Measurements from ENCODE around the gene PLCG2. TPM values are rescaled to one million over a fixed set of nuclear protein-coding genes. Genes with fewer than 3 reads are reported as not detected.
"Not testable (repeated sequence)": the region's sequence is repeated elsewhere in the genome, so short reads cannot be mapped to it uniquely, and the experiment has no call there.

PLCG2 gene
- polyA plus RNA-seq, 1 donor from 2014 or later, result 123 TPM

GRCh38 chr16:81932668-81933067 lies 153.6 kb downstream of the PLCG2 start:
- peak overlapping the region in 2 of 3 donors; percentile 35 to 68 for H3K27ac Mint-ChIP-seq

DNA sequence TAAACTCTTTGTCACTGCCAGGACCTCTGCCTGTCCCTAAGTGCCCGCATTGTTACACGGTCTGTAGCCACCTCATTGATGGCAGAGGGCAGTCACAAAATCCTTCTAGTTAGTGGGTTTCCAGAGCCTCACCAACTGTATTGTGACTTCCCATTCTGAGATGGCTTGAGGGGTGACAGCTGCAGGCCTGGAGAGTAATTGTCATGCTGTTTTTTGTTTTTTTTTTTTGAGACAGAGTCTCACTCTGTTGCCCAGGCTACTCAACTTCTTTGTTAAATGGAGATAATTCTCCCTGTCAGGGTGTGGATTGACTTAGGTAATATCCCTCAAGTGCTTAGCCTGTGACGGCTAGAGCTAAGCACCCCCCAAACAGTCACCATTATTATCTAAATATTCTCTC lies 154.3 kb downstream of the PLCG2 start:
- peak overlapping the region in 1 of 3 donors; percentile 68 for H3K27ac Mint-ChIP-seq
- H3K4me3 Mint-ChIP-seq, result no peak overlapping the region
- peaks cover 4% of the 10 kb centered on the region for H3K36me3 Mint-ChIP-seq
- H3K27me3 Mint-ChIP-seq, result no peaks in the 10 kb centered on the region
- no peaks in the 10 kb centered on the region for H3K9me3 Mint-ChIP-seq
- H3K4me1 Mint-ChIP-seq, result no peaks in the 10 kb centered on the region

More at GRCh38 chr16:81932668-81933067, 153.6 kb downstream of the PLCG2 start:
- Mint-ChIP-seq H3K4me3 (peak overlapping the region in 1 of 4 donors; percentile 2), H3K36me3 (peaks cover 3% of the 10 kb centered on the region), H3K4me1 (no peaks in the 10 kb centered on the region), H3K27me3 (no peaks in the 10 kb centered on the region), H3K9me3 (no peaks in the 10 kb centered on the region)

GRCh38 chr16:81934711-81935110 lies 155.6 kb downstream of the PLCG2 start:
- not testable (repeated sequence) for H3K36me3 Mint-ChIP-seq, H3K9me3 Mint-ChIP-seq, H3K4me1 Mint-ChIP-seq, H3K4me3 Mint-ChIP-seq, H3K27me3 Mint-ChIP-seq
- H3K27ac Mint-ChIP-seq, result peak overlapping the region in 1 of 3 donors; percentile 28

DNA sequence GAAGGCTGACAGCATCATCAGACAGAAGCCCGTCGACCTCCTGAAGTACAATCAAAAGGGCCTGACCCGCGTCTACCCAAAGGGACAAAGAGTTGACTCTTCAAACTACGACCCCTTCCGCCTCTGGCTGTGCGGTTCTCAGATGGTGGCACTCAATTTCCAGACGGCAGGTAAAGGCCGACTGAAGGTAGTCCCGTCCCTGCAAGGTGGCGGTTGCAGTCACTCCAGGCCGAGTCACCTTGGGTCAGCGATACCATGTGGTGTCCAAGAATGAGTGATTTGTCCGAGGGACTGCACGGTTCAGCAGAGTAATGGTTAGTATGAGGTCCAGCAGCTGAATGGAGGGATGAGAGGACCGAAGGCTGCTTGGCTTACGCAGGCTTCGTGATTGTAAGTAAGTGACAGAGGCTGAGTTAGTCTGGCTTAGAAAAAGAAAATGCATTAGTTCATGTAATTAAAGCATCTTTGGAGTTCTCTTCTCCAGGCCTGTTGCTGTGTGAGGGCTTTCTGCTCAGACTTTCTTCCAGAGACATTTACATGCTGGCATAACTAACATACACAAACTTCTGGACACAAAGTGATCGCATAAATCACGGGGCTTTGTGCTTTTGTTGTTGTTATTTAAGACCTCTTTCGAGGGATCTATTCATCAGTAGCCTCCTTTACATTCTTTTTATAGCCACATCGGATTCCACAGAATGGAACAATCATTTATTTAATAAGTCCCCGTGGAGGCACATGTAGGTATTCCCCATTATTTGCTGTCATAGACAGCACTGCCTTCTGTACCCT lies 157.3 kb downstream of the PLCG2 start:
- no peaks in the 10 kb centered on the region for H3K9me3 Mint-ChIP-seq

GRCh38 chr16:81937305-81938038 lies 158.4 kb downstream of the PLCG2 start:
- Mint-ChIP-seq H3K27me3 (no peaks in the 10 kb centered on the region), H3K36me3 (peaks cover 10% of the 10 kb centered on the region), H3K4me1 (no peaks in the 10 kb centered on the region), H3K27ac (peak overlapping the region in 2 of 3 donors; percentile 50 to 73), H3K9me3 (no peaks in the 10 kb centered on the region), H3K4me3 (no peak overlapping the region)

More for the DNA sequence above, 157.3 kb downstream of the PLCG2 start:
- Mint-ChIP-seq H3K36me3 (peaks cover 4% of the 10 kb centered on the region), H3K27me3 (no peaks in the 10 kb centered on the region), H3K4me3 (no peak overlapping the region), H3K4me1 (no peaks in the 10 kb centered on the region), H3K27ac (peak overlapping the region in 2 of 3 donors; percentile 50 to 73)

GRCh38 chr16:81938326-81939163 lies 159.5 kb downstream of the PLCG2 start:
- H3K9me3 Mint-ChIP-seq, result no peaks in the 10 kb centered on the region
- no peaks in the 10 kb centered on the region for H3K4me1 Mint-ChIP-seq
- peaks cover 10% of the 10 kb centered on the region for H3K36me3 Mint-ChIP-seq
- no peak overlapping the region for H3K4me3 Mint-ChIP-seq
- peak overlapping the region in 1 of 3 donors; percentile 31 for H3K27ac Mint-ChIP-seq
- no peaks in the 10 kb centered on the region for H3K27me3 Mint-ChIP-seq

DNA sequence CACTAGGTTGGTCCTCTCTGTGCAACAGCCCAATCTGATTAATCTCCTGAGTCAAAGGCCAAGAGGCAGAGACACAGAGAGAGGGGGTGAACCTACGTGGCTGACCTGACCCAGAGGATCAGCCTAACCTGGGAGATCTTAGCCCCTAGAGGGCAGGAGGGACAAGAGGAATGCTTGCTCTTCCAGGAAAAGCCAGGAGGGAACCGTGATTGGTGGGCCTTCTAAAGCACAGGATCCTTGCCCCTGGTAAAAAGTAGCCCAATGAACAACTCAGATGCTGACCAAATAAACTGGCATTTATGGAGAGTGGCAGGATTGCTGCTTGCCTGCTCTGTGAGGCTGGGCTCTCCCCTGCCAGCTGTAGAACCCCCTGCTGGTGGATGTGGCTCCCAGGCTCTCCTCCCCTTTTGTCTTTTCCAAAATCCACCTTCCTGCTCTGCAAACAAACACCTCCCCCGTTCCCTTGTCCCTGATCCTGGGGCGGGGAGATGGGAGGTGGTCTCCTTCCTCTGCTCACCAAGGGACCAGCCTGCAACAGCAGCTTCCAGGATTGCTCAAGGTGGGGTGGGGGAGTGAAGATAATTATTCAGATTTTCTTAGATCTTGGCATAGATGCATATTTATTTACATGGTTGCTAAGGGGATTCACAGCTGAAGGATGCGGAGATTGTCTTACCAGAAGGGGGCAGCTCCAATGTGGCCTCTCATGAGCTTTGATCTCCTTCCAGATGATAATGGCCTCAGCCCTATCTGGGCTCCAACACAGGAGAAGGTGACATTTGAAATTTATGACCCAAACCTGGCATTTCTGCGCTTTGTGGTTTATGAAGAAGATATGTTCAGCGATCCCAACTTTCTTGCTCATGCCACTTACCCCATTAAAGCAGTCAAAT lies 160.3 kb downstream of the PLCG2 start:
- H3K4me1 Mint-ChIP-seq, result no peaks in the 10 kb centered on the region
- no peaks in the 10 kb centered on the region for H3K9me3 Mint-ChIP-seq
- H3K4me3 Mint-ChIP-seq, result peak overlapping the region in 1 of 4 donors; percentile 43
- no peaks in the 10 kb centered on the region for H3K27me3 Mint-ChIP-seq
- H3K36me3 Mint-ChIP-seq, result peaks cover 10% of the 10 kb centered on the region
- H3K27ac Mint-ChIP-seq, result peak overlapping the region; percentile 71 to 84 (median 81)

DNA sequence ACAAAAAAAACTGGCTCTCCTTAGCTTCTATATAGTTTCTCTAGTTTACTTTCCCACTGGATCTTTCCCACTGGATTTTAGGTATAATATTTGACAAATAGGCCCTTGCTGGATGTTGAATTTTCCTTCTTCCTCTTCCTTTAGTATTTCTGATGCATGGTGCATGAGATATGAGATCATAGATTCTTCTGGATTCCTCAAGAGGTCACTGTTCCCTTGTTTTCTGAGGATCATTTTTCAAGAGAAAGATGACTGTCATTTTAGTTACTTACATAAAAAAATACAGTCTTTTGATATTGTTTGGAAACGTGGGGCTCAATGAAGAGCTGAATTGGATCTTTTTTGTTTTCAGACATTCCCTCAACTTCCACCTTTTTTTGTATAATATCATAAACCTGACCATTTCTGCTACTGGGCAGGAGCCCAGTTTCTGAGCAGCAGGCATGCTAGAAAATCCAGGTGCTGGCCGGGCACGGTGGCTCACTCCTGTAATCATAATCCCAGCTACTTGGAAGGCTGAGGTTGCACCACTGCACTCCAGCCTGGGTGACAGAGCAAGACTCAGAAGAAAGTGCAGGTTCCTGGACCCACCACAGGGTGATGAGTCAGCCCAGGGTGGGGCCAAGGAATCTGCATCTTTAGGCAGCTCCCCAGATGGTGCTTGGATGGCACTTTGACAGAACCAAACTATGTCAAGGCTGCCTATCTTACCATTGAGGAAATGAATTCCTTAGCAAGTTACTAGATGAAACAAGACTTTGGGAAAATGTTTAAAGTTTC lies 161.9 kb downstream of the PLCG2 start:
- Mint-ChIP-seq H3K4me3 (no peak overlapping the region), H3K36me3 (peaks cover 8% of the 10 kb centered on the region)

DNA sequence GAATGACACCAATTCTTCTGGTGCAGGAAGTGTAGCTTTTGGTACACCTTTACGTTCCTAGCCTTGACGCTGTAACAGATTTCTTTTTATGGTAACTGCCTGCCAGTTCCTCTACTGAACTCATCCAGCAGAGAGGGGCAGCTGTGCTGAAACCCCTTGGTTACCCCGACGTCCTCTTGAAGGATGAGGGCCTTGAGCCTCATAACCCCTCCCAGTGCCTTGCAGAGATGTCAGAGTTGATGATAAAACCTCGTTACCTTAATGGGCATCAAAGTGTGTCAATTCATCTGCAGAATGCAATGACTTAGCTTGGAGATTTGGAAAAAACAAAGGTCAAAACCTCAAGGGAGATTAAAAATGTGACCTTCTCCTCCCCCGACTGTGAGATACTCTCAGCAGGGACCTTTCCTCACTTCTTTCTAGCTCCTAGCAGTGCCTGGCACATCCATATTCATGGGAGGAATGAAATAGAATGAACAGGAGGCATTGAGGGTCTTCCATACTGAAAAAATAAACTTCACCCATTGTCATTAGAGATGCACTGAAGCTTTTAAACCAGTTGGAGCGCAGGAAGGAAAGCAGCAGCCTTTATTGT lies 163.0 kb downstream of the PLCG2 start:
- Mint-ChIP-seq H3K36me3 (peaks cover 15% of the 10 kb centered on the region), H3K27me3 (no peaks in the 10 kb centered on the region), H3K9me3 (no peaks in the 10 kb centered on the region), H3K27ac (peak overlapping the region in 2 of 3 donors; percentile 52 to 64), H3K4me3 (no peak overlapping the region), H3K4me1 (no peaks in the 10 kb centered on the region)

More for the DNA sequence above, 161.9 kb downstream of the PLCG2 start:
- H3K27me3 Mint-ChIP-seq, result no peaks in the 10 kb centered on the region
- no peaks in the 10 kb centered on the region for H3K4me1 Mint-ChIP-seq
- no peaks in the 10 kb centered on the region for H3K9me3 Mint-ChIP-seq
- H3K27ac Mint-ChIP-seq, result peak overlapping the region in 2 of 3 donors; percentile 21 to 24

- Mint-ChIP-seq H3K27me3 (no peaks in the 10 kb centered on the region), H3K4me1 (no peaks in the 10 kb centered on the region), H3K9me3 (peaks cover 2 to 13% (median 5%) of the 10 kb centered on the region in 3 donors), H3K27ac (peak overlapping the region in 1 of 3 donors; percentile 67), H3K4me3 (no peak overlapping the region), H3K36me3 (peaks cover 38% of the 10 kb centered on the region)
Observed at GRCh38 chr16:81945665-81946064, 166.6 kb downstream of the PLCG2 start.

DNA sequence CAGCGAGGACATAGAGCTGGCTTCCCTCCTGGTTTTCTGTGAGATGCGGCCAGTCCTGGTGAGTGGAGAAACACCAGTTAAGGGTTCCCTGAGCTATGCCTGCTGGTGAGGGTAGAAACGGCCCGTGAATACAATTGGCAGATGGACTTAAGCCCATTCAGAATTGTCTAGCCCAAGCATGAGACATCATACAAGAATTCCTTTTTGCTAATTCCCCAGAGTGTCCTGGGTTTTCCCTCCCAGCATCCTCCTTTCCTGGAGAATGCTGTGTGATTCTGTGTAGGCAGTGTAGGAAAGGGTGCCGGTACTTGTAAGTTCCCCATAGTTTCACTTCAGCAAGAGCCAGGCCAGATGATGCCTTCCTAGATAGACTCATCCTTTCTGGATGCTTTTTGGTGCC lies 167.1 kb downstream of the PLCG2 start:
- Mint-ChIP-seq H3K4me3 (no peak overlapping the region), H3K9me3 (peaks cover 2 to 13% (median 8%) of the 10 kb centered on the region in 3 donors), H3K27me3 (no peaks in the 10 kb centered on the region), H3K4me1 (no peaks in the 10 kb centered on the region), H3K36me3 (peaks cover 42% of the 10 kb centered on the region), H3K27ac (no peak overlapping the region)

GRCh38 chr16:81951564-81951963 lies 172.5 kb downstream of the PLCG2 start:
- H3K9me3 Mint-ChIP-seq, result peaks cover 2 to 13% (median 9%) of the 10 kb centered on the region in 3 donors
- H3K36me3 Mint-ChIP-seq, result peaks cover 55% of the 10 kb centered on the region
- H3K27me3 Mint-ChIP-seq, result no peaks in the 10 kb centered on the region
- H3K4me3 Mint-ChIP-seq, result no peak overlapping the region
- H3K27ac Mint-ChIP-seq, result peak overlapping the region in 1 of 3 donors; percentile 53
- H3K4me1 Mint-ChIP-seq, result no peaks in the 10 kb centered on the region
